WERI-Rb-1 (cell line): Measurements from ENCODE around the gene MBD4.

ENCODE experiments used
- DNase-seq: peaks from one replicate; pipeline ENCODE4 v3.0.0-alpha.2; 2020
- H3K27ac ChIP-seq: fragments of 250-450 bp; sonication (Bioruptor Pico); 2 replicates; pipeline ENCODE4 v1.5.1; 2020; ENCODE audit warnings: mild to moderate bottlenecking, moderate library complexity
- H3K27me3 ChIP-seq: fragments of 250-450 bp; sonication (Bioruptor Pico); 2 replicates; pipeline ENCODE4 v1.5.1; 2021; ENCODE audit warnings: mild to moderate bottlenecking, low read depth, moderate library complexity; ENCODE audit not compliant: insufficient read depth, severe bottlenecking
- H3K36me3 ChIP-seq: fragments of 250-450 bp; sonication (Bioruptor Pico); 2 replicates; pipeline ENCODE4 v1.5.1; 2020; ENCODE audit warnings: mild to moderate bottlenecking, moderate library complexity
- H3K4me3 ChIP-seq: 2 replicates; pipeline ENCODE4 v1.5.1; 2011; ENCODE audit warnings: low read depth, mild to moderate bottlenecking, control low read depth, low read length
- H3K9me3 ChIP-seq: fragments of 250-450 bp; sonication (Bioruptor Pico); 2 replicates; pipeline ENCODE4 v1.5.1; 2021; ENCODE audit warnings: mild to moderate bottlenecking, moderate library complexity; ENCODE audit not compliant: severe bottlenecking
- CTCF ChIP-seq: IDR thresholded peaks from 2 replicates; pipeline ENCODE4 v1.5.1; 2011; ENCODE audit warnings: low read depth, mild to moderate bottlenecking, control low read depth, inconsistent platforms, low read length

The MBD4 gene

GRCh38 chr3:129410971-129411370, 28.8 kb downstream of the MBD4 start:
- Histone ChIP-seq H3K4me3 (no peak overlapping the region), H3K27me3 (no peaks in the 10 kb centered on the region), H3K27ac (no peak overlapping the region), H3K36me3 (no peaks in the 10 kb centered on the region), H3K9me3 (no peaks in the 10 kb centered on the region)
- DNase-seq, result no peak
- no peak for TF ChIP-seq CTCF

DNA sequence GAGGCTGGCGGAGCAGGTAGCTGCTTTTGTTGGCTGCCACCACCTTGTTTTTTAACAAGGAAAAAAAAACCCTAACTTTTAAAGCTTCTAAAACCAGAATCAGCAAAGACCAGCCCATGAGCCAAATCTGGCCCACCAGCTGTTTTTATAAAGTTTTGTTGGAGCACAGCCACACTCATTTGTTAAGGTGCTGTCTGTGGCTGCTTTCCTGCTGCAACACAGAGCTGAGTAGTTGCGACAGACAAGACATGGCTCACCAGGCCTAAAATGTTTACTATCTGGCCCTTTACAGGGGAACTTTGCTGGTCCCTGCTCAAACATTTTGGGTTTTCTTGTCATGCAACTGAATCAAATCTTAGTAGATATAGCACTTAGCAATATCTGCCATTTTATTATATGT, 30.2 kb downstream of the MBD4 start:
- no peaks in the 10 kb centered on the region for H3K27me3 ChIP-seq

GRCh38 chr3:129404610-129405009, 35.1 kb downstream of the MBD4 start:
- DNase-seq, result no peak
- Histone ChIP-seq H3K27ac (no peak overlapping the region), H3K9me3 (peaks cover 3% of the 10 kb centered on the region), H3K27me3 (no peaks in the 10 kb centered on the region), H3K4me3 (no peak overlapping the region), H3K36me3 (no peaks in the 10 kb centered on the region)
- no peak for TF ChIP-seq CTCF

More for the DNA sequence above, 30.2 kb downstream of the MBD4 start:
- no peaks in the 10 kb centered on the region for H3K9me3 ChIP-seq
- no peak for TF ChIP-seq CTCF
- no peaks in the 10 kb centered on the region for H3K36me3 ChIP-seq
- H3K27ac ChIP-seq, result no peak overlapping the region
- no peak overlapping the region for H3K4me3 ChIP-seq
- no peak for DNase-seq

- Histone ChIP-seq H3K27me3 (no peaks in the 10 kb centered on the region), H3K4me3 (no peak overlapping the region), H3K9me3 (peaks cover 3% of the 10 kb centered on the region), H3K36me3 (no peaks in the 10 kb centered on the region), H3K27ac (no peak overlapping the region)
- no peak for TF ChIP-seq CTCF
- no peak for DNase-seq
These were observed 35.6 kb downstream of the MBD4 start for GRCh38 chr3:129404130-129404529.

- no peaks in the 10 kb centered on the region for H3K27me3 ChIP-seq
- no peak for TF ChIP-seq CTCF
- DNase-seq, result no peak
- no peak overlapping the region for H3K4me3 ChIP-seq
- peaks cover 3% of the 10 kb centered on the region for H3K9me3 ChIP-seq
- no peaks in the 10 kb centered on the region for H3K36me3 ChIP-seq
- no peak overlapping the region for H3K27ac ChIP-seq
These were observed 36.3 kb downstream of the MBD4 start for GRCh38 chr3:129403450-129403849.

DNA sequence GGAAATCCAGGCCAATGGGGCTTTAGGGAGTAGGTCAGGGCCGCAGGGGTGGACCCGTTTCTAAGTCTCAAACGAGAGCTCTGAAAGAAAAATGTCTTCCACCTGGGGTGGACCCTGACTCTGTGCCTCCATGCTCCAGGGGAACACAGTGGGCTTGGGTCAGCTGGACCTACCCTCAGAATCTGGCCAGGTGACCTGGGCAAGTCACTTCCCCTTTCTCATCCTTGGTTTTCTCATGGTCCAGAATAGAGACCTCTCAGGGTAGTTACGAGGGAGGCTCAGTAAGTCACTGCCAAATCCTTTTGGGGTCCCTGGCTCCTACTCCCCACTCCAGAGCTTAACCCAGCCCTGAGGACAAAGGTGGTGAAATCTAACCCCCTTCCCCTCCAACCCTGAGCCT, 37.1 kb downstream of the MBD4 start:
- DNase-seq, result no peak
- peaks cover 3% of the 10 kb centered on the region for H3K9me3 ChIP-seq
- no peak for TF ChIP-seq CTCF

More for the DNA sequence above, 37.1 kb downstream of the MBD4 start:
- Histone ChIP-seq H3K27me3 (no peaks in the 10 kb centered on the region), H3K36me3 (peaks cover under 1% of the 10 kb centered on the region), H3K27ac (no peak overlapping the region), H3K4me3 (no peak overlapping the region)
